AG04449 (cell line): ENCODE results near the gene PROK2.

Source experiments
- CTCF ChIA-PET: fragments of 350-600 bp; formaldehyde crosslinking; extraction: SDS; loops from one replicate; lab custom pipeline; 2021; ENCODE audit warnings: antibody characterized with exemption; lab: Yijun Ruan, JAX
- POLR2A ChIA-PET: fragments of 400-600, 350-600 bp; formaldehyde crosslinking; extraction: SDS; loops from one replicate; lab custom pipeline; 2020; ENCODE audit warnings: antibody characterized with exemption, inconsistent platforms; lab: Yijun Ruan, JAX
- DNase-seq: peaks from one replicate; pipeline ENCODE4 v3.0.0-alpha.2; 2010; ENCODE audit warnings: low read depth, low spot score
- H3K4me3 ChIP-seq: 2 replicates; pipeline ENCODE4 v1.5.1; 2011; ENCODE audit warnings: low read depth, mild to moderate bottlenecking, control low read depth, low read length
- TF ChIP-seq, protein P1 (sequence below): IDR thresholded peaks from one replicate; pipeline ENCODE4 v1.5.1; 2011; ENCODE audit warnings: mild to moderate bottlenecking, moderate library complexity, low read length, control low read depth, inconsistent platforms; ENCODE audit not compliant: insufficient read depth; ENCODE audit errors: missing control alignments

PROK2 gene

GRCh38 chr3:71776538-71776937 is 8.4 kb downstream of the PROK2 start:
- H3K4me3 ChIP-seq, result no peak overlapping the region
- no peak for DNase-seq
- TF ChIP-seq, protein P1, sequence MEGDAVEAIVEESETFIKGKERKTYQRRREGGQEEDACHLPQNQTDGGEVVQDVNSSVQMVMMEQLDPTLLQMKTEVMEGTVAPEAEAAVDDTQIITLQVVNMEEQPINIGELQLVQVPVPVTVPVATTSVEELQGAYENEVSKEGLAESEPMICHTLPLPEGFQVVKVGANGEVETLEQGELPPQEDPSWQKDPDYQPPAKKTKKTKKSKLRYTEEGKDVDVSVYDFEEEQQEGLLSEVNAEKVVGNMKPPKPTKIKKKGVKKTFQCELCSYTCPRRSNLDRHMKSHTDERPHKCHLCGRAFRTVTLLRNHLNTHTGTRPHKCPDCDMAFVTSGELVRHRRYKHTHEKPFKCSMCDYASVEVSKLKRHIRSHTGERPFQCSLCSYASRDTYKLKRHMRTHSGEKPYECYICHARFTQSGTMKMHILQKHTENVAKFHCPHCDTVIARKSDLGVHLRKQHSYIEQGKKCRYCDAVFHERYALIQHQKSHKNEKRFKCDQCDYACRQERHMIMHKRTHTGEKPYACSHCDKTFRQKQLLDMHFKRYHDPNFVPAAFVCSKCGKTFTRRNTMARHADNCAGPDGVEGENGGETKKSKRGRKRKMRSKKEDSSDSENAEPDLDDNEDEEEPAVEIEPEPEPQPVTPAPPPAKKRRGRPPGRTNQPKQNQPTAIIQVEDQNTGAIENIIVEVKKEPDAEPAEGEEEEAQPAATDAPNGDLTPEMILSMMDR, result no peak
- POLR2A ChIA-PET, result no interaction called here
- CTCF ChIA-PET, result no interaction called here

DNA sequence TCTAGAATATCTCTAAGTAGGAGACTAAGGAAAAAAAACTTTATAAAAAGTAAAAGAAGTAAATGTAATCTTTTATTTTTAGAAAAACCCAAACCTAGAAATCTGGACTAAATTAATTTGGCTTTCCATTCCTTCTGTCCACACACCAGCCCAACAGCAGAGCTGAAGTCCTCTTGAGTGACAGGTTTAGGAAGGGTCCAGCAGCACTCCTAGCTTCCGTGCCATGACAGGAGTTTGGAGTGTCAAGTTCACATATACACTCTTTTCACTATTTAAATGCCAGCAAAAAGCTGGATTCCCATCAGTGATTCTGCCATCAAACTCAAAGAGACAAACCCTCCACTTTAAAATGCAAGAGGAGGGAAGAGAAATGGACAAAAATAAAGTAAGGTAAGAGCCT is 13.1 kb downstream of the PROK2 start:
- CTCF ChIA-PET, result no interaction called here
- TF ChIP-seq, protein P1, result no peak
- no peak for DNase-seq
- no peak overlapping the region for H3K4me3 ChIP-seq
- POLR2A ChIA-PET, result no interaction called here

GRCh38 chr3:71771126-71771525 is 13.8 kb downstream of the PROK2 start:
- DNase-seq, result no peak
- POLR2A ChIA-PET, result no interaction called here
- TF ChIP-seq, protein P1, result no peak
- CTCF ChIA-PET, result no interaction called here
- H3K4me3 ChIP-seq, result no peak overlapping the region

GRCh38 chr3:71763426-71763825 is 21.5 kb downstream of the PROK2 start:
- no peak for DNase-seq
- CTCF ChIA-PET, result interaction anchor here (0.9 to 1.0 kb wide), 2 partner anchors 12 to 33 kb away, joined by 3 to 5 read pairs; no protein-coding TSS in a partner anchor
- H3K4me3 ChIP-seq, result no peak overlapping the region
- POLR2A ChIA-PET, result no interaction called here
- TF ChIP-seq, protein P1, result no peak

DNA sequence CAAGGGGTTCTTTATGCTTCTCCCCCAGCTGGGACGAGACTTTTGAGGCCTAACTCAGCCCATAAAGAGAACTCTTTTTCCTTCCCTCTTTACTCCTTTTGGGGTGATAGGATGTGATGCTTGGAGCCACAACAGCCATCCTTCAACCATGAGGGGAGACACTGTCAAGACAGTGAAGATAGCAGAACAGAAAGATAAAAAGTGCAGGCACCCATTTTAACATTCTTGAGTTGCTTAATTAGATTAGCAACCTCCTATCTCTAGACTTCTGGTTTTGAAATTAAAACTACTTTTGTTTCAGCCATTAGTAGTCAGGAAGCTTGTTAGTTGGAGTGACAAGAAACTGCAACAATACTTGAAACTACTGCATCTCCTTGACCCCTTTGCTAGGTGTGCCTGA is 24.8 kb downstream of the PROK2 start:
- H3K4me3 ChIP-seq, result no peak overlapping the region
- TF ChIP-seq, protein P1, result no peak
- DNase-seq, result no peak
- POLR2A ChIA-PET, result no interaction called here
- CTCF ChIA-PET, result no interaction called here

DNA sequence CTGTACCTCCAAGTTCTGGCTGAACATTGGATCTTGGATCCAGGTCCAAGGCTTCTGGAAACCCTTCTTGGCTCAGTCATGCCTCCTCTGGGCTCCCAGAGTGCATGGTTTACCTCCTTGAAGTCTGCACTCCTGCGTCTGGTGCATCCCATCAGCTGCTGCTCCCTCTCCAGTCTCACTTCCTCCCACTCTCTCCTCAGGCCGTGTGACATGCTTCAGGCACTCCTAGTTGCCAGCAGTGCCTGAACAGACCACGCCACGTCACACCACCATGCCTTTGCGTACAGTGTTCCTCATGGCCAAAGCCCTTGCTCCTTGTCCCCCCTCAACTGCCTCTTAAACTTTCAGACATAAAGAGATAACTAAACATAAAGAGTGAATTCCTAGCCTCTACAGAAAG is 25.5 kb downstream of the PROK2 start:
- TF ChIP-seq, protein P1, result no peak
- CTCF ChIA-PET, result no interaction called here

More for the DNA sequence above, 25.5 kb downstream of the PROK2 start:
- DNase-seq, result no peak
- H3K4me3 ChIP-seq, result no peak overlapping the region
- POLR2A ChIA-PET, result no interaction called here
